Measurements from ENCODE around the gene ZBTB37. TPM values are rescaled to one million over a fixed set of nuclear protein-coding genes. Genes with fewer than 3 reads are reported as not detected.

ZBTB37 gene
- total and polyA plus RNA-seq, 12 donors = 0.55 to 15.2 (median 11.1) TPM

DNA sequence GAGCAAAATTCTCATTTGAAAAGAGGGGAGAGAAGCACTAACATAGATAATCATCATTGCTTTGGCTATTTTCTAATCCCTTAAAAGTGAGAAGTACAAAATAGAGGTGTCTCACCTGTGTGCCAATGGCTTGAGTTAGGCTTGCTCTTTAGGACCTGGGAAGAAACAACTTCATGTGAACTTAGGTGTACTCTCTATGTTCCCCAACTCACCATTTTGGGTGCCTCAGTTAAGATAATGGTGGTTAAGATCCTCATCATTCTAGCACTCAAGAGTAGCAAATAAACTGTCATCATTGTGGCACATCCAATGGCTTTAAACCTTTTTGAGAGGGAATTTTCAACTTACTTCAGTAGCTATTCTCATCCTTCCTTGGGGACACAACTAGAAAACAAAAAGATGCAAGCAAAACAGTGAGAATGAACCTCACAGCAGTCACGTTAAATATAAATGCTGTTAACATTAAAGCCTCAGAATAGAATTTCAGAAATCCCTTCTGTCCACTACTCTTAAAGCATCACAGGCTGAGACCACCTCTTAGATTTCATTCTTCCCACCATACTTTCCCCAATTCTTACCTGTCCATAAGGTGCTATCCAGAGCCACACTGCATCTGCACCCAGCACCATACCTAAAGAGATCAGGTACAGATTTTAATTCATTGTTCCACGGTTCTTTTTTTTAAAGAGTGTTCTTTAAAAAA is 1.6 kb upstream of the ZBTB37 start:
- WGBS, 2 donors = 21 to 28% methylated on average over 2 of the region's 2 CpGs
- TF ChIP-seq, protein P1, sequence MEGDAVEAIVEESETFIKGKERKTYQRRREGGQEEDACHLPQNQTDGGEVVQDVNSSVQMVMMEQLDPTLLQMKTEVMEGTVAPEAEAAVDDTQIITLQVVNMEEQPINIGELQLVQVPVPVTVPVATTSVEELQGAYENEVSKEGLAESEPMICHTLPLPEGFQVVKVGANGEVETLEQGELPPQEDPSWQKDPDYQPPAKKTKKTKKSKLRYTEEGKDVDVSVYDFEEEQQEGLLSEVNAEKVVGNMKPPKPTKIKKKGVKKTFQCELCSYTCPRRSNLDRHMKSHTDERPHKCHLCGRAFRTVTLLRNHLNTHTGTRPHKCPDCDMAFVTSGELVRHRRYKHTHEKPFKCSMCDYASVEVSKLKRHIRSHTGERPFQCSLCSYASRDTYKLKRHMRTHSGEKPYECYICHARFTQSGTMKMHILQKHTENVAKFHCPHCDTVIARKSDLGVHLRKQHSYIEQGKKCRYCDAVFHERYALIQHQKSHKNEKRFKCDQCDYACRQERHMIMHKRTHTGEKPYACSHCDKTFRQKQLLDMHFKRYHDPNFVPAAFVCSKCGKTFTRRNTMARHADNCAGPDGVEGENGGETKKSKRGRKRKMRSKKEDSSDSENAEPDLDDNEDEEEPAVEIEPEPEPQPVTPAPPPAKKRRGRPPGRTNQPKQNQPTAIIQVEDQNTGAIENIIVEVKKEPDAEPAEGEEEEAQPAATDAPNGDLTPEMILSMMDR (IDR thresholded peaks at IDR 0.05) = no peak
- DNase-seq (no peak), ATAC-seq (no peak)
- Histone ChIP-seq H3K27ac (peak overlapping the region in 7 of 10 donors; percentile 94 to 99 (median 98)), H3K9me3 (no peaks in the 10 kb centered on the region), H3K4me3 (peak overlapping the region in 9 of 10 donors; percentile 61 to 90 (median 87)), H3K27me3 (no peaks in the 10 kb centered on the region), H3K4me1 (peaks cover 4 to 63% (median 55%) of the 10 kb centered on the region in 9 donors), H3K36me3 (peaks cover 0 to 71% (median 45%) of the 10 kb centered on the region in 9 donors)
- intact Hi-C loops (cut with DNase I) = loop anchor here in 3 of 10 donors (2.0 to 10.0 kb wide), 4 partner anchors 39 to 288 kb away; partner anchors contain the start of genes RC3H1 (in 2 of the 3), CENPL (in 1 of the 3), DARS2 (in 1 of the 3) and RABGAP1L (in 1 of the 3)

DNA sequence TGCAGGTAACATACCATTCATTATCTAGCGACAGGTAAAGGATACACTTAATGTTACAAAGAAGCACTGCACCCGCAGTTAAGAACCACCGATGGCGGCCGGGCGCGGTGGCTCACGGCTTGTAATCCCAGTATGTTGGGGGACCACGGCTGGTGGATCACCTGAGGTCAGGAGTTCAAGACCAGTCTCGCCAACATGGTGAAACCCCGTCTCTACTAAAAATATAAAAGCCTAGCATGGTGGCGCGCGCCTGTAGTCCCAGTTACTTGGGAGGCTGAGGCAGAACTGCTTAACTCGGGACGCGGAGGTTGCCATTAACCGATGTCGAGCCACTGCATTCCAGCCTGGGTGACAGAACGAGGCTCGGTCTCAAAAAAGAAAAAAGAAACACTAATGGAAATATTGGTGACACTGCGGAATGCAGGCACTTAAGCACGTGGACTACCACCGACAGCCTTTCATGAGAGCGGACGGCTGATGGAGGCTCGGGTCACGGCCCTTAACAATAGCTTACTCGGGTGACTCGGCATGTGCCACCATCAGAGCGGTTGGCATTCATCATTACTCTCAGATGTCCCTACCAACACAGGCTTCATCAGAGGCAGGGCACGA is 933 bp upstream of the ZBTB37 start:
- Histone ChIP-seq H3K4me1 (peaks cover 4 to 67% (median 58%) of the 10 kb centered on the region in 9 donors), H3K36me3 (peaks cover 0 to 66% (median 44%) of the 10 kb centered on the region in 9 donors), H3K4me3 (peak overlapping the region; percentile 61 to 94 (median 87)), H3K27ac (peak overlapping the region; percentile 94 to 99 (median 98)), H3K9me3 (no peaks in the 10 kb centered on the region), H3K27me3 (no peaks in the 10 kb centered on the region)
- TF ChIP-seq, protein P1 (IDR thresholded peaks at IDR 0.05) = no peak
- WGBS, 2 donors = 5 to 8% methylated on average over 32 of the region's 32 CpGs
- DNase-seq (peak; percentile 7 to 16), ATAC-seq (peak in 4 of 8 donors; percentile 6 to 15 (median 12))
- intact Hi-C loops (cut with DNase I) = loop anchor here in 3 of 10 donors (2.0 to 10.0 kb wide), 4 partner anchors 40 to 288 kb away; partner anchors contain the start of genes RC3H1 (in 2 of the 3), CENPL (in 1 of the 3), DARS2 (in 1 of the 3) and RABGAP1L (in 1 of the 3)

DNA sequence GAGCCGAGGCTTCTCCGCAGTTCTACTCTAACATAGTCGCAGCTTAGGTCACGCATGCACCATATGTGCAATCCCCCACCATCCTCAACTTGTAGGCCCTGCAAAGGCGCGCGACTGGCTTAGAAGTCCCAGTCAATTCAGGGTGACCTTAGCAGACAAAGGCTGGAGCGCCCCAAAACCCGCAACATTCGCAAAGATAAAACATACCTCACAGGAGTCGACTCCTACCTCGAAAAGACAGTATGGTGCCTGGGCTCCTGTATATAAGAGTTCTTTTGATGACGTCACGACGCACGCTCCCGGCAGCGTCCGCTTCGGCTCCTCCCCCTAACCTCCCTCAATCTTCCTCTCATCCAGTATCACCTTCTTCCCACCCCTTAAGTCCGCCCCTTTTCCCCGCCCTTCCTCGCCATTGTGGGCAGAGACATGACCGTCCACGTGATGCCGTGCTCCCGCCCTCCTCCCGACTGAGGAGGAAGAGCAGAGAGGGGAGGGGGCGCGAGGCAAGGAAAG is 371 bp upstream of the ZBTB37 start, which contains the start of gene GAS5:
Gene GAS5 (minus strand): TSS at position 237 of the 513 bp plus-strand sequence.
- peaks cover 0 to 66% (median 38%) of the 10 kb centered on the region in 9 donors for H3K36me3 ChIP-seq
- WGBS, 2 donors = 0 to 1% methylated on average over 29 to 30 of the region's 30 CpGs
- H3K27me3 ChIP-seq = no peaks in the 10 kb centered on the region
- H3K27ac ChIP-seq = peak within 1 kb of the TSS; percentile 94 to 99 (median 98)
- ATAC-seq (peak; percentile 95 to 97 (median 96)), DNase-seq (peak; percentile 98 to 100)
- H3K4me3 ChIP-seq = peak within 1 kb of the TSS; percentile 61 to 94 (median 87)
- TF ChIP-seq, protein P1 (IDR thresholded peaks at IDR 0.05) = no peak
- H3K9me3 ChIP-seq = no peaks in the 10 kb centered on the region
- peaks cover 4 to 67% (median 58%) of the 10 kb centered on the region in 9 donors for H3K4me1 ChIP-seq
- intact Hi-C loops (cut with DNase I) = loop anchor here in 4 of 10 donors (2.0 to 10.0 kb wide), 5 partner anchors 41 to 287 kb away; partner anchors contain the start of genes RC3H1 (in 3 of the 4), CENPL (in 1 of the 4), DARS2 (in 1 of the 4) and RABGAP1L (in 1 of the 4)

DNA sequence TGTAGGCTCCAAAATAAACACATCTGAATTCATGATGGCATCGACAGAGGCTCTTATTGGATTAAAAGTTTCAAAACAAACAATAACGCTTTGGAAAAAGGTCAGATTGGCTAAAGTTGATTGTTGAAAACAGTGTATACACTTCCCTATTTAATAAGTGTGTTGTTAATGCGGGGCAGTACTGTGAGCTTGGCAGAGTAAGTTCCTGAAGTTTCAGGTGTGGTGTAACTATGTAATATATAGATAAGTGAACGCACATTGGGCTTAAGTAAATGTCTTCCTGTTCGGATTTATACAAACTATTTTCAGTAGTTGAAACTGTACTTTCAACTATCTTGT is 810 bp downstream of the ZBTB37 start:
- no peak for DNase-seq
- peaks cover 0 to 66% (median 26%) of the 10 kb centered on the region in 9 donors for H3K36me3 ChIP-seq
- no peaks in the 10 kb centered on the region for H3K27me3 ChIP-seq
- H3K9me3 ChIP-seq = no peaks in the 10 kb centered on the region
- intact Hi-C loops (cut with DNase I) = loop anchor here in 3 of 10 donors (2.0 to 10.0 kb wide), 4 partner anchors 42 to 286 kb away; partner anchors contain the start of genes RC3H1 (in 3 of the 3) and RABGAP1L (in 1 of the 3)
- 4 to 6% methylated on average over 5 of the region's 5 CpGs for WGBS, 2 donors
- peak overlapping the region; percentile 94 to 99 (median 98) for H3K27ac ChIP-seq
- no peak for ATAC-seq
- H3K4me3 ChIP-seq = peak overlapping the region; percentile 61 to 94 (median 87)
- H3K4me1 ChIP-seq = peaks cover 4 to 65% (median 58%) of the 10 kb centered on the region in 9 donors
- TF ChIP-seq, protein P1 (IDR thresholded peaks at IDR 0.05) = no peak

Data from heart right ventricle (tissue), 16 donors.